GM10847 (cell line): Measurements from ENCODE around the gene TMPRSS4.

Experiments used
- POLR2A ChIP-seq: IDR thresholded peaks from 2 replicates; pipeline ENCODE4 v1.6.1; 2011; ENCODE audit not compliant: insufficient read length; ENCODE audit errors: extremely low read depth

The TMPRSS4 gene

DNA sequence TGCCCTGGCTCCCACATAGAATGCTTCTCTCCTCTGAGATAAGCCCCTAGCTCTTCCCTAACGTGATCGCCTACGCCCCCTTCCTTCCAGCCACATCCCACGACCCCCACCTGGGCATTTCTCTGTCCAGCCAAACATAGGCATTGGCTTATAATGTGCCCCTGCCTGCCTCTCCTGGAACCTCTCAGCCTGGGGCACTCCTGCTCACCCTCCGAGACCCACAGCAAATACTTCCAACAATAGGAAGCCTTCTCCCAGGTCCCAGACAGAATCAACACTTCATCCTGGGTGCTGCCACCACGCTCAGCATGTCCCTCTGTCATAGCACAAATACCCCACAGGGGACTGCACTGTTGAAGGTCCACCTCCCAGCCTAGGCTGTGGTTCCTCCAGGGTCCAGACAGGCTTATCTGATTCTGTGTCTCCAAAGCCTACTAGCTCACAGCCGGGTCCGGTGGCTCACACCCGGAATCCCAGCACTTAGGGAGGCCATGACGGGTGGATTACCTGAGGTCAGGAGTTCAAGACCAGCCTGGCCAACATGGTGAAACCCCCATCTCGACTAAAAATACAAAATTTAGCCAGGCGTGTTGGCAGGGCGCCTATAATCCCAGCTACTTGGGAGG is 24.2 kb upstream of the TMPRSS4 start:
- no peak for TF ChIP-seq POLR2A

DNA sequence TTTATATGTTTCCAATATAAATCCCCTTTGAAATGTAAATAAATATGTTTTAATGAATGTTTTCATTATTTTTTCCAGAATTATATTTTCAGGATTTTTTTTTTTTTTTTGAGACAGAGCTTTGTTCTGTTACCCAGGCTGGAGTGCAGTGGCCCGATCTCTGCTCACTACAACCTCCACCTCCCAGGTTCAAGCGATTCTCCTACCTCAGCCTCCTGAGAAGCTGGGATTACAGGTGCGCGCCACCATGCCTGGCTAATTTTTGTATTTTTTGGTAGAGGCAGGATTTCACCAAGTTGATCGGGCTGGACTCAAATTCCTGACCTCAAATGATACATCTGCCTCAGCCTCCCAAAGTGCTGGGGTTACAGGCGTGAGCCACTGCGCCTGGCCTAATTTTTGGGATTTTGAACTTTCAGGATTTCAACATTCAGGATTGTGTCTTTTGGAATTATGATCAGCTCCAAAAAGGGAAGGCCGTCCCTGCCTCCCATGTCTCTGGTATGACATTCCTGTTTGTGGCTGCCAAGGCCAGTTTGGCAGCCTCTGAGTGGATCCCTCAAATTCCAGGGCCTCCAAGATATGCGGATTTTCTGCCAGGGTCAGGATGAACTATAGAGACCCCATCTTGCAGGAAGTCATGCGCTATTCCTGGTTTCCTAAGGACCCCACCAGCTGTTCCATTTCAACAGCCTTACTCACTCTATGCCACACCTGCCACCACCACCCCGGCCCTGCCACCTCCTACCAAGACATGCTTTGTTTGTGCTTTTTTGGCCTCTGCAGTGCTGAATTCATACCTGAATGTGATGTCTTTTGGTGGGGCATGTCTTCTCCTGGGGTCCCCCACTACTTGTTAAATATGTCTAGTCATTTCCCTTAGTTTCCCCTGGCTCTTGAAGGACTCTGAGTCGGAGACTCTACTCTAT is 21.9 kb upstream of the TMPRSS4 start:
- TF ChIP-seq POLR2A: no peak

DNA sequence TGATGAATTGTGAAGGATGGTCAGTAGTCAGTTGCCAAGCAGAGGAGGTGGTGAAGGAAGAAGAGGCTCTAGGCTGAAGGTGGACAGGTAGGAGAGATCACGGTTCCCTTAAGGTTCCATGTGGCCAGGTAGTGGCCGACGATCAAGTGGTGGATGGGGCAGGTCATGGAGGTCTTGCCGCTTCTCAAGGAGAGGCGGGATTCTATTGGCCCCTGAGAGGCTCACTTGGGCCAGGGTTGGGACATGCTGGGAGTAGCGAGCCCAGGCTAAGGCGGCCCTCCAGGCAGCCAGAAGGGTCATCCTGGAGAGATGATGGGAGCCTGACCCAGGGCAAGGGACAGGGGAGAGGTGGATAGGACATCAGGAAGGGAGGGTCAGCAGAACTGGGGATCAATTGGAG is 20.9 kb upstream of the TMPRSS4 start:
- no peak for TF ChIP-seq POLR2A

DNA sequence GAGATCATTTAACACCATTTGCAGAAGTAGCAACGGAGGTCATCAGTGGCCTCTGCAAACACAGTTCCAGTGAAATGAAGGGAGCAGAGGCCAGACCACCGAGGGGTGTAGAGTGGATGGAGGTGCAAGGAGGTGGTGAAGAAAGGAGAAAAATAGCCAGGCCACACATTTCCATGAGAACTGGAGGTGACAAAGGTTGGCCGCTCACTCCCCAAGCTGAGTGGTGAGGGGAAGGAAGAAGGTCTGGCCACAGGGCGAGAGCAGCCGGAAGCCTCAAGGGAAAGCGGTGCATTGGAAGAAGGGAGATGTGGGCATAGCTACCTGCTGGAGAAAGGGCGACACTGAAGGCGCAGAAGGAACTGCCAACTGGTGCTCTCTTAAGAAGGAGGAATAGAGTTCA is 20.1 kb upstream of the TMPRSS4 start:
- TF ChIP-seq POLR2A: no peak

DNA sequence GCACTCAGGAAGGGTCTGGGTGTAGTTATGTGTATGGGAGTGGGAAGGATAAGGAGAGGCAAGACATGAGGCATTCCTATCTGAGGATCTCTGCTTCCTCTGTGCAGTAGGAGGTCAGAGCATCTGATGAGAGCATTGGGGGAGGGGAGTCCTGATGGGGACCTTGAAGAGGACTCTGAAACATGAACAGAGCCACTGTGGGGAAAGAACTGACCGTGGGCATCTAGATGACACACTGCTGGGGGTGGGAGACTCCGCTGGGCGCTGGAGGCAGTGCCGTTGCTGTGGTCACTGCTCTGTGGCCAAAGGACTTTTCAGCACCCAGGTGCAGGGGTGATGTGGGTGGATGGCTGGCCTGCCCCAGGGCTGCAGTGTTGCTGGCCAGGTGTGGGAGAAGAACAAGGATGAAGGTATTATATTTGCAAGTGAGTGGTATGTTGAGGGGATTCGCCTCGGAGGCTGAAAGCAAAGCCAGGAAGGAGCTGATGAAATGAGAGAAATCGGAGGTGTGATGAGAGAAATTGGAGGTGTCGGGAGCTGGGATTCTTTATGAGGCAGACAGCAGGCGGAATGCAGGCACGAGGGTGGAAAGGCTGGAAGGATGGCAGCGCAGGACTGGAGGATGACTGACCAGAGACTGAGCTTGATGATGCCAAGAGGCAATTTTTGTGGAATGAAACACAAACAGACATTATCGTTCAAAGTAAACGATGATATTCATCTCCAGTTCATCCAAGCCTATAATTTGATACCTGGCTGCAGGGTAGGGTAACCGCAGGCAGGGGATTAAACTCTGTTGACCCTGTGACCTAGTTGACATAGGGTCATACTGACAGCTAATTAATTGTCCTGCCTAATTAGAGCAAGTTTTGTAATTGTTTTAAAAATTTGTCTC is 19.4 kb upstream of the TMPRSS4 start:
- TF ChIP-seq POLR2A: no peak

DNA sequence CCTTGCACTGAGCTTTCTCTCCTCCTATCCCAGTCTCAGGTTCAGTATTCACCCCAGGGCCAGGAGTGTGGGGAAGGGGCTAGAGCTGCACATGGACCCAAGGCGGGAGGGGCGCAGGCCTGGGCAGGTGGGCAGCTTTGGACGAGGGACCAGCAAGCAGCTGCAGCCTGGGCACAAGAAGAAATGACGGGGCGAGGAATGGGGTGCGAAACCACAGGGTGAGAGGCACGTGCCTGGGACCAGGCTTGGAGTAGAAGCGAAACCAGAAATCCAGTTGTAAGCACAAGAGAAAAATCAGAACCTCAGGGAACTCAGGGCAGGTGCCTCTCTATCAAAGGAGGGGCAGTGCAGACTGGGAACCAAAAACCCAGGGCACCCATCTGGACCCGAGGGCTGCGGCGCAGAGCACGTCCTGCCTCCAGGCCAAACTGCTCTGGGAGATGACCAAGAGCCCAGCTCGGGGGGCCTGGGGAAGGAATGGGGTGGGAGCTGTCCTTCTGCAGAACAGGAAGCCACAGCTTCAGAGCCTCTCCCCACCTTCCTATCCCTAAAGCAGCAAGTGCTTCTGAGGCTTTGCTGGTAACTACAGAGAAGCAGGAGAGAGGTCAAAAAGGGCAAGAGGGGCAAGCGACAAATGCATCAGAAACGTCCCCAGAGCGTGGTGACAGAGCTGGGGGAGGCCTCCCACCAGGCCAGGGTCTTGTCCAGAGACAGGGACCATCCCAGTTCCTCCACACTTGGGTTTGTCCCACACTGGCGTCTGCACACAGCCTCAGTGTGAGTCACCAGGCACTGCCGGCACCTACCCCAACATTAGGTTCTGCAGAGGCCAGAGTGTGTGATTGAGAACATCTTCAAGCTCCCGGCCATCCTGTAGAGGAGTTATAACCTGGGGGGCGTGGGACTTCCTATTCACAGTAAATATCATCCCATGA is 18.3 kb upstream of the TMPRSS4 start:
- TF ChIP-seq POLR2A: no peak

DNA sequence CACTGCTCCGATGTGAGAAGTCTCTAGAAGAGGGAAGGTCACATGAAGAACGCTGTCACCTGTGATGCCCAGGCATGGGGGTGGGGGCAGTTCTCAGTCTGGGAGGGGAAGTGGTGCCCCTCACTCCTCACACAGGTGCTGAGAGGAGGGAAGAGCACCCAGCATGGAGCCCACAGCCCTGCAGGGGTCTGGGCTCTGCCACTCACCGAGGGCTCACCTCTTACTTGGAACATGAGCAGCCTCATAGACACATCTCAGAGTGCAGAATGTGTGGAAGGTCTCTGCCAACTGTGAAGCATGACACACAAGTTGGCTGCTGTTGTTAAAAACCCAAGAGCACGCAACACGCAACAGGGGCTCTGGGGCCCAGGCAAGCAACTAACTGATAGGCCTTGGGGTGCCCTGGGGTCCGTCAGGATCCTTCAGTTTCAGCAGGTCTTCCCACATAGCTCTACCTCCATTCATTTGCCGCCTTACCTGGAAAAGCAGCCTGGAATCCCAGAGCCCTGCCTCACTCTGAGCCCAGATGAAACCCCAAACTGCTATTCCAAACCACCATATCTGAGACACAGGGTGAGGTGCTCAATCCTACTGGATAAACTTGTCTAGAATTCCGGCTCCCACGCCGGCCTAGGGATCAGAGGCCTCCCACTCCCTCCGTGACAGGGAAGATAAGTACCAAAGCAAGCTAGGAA is 17.5 kb upstream of the TMPRSS4 start:
- TF ChIP-seq POLR2A: no peak

DNA sequence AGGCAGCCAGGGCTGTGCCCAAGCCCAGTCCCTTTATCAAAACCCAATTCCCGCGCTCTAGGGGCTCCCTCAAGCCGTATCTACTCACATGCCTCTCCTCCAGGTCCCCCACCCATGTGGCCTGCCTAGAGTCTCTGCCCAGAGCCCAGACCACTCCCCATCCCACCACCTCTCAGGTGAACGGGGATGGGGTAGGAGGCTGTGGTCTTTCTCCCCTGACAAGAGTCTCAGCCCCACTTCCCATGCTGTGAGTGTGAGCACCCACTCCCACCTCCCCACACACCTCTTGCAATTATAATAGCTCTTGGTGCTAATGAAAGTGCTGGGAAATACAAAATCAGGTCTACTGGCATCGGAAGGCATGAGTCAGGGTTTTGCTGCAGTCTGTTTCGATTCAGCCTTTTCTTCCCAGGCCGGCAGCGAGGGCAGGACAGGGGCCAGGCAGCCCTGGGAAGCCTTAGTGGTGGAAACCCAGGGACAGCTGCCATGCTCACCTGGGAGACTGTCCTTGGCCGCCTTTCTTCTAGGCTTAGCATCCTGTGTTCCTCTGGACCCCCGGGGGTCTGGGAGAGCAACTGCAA is 16.7 kb upstream of the TMPRSS4 start:
- TF ChIP-seq POLR2A: no peak

DNA sequence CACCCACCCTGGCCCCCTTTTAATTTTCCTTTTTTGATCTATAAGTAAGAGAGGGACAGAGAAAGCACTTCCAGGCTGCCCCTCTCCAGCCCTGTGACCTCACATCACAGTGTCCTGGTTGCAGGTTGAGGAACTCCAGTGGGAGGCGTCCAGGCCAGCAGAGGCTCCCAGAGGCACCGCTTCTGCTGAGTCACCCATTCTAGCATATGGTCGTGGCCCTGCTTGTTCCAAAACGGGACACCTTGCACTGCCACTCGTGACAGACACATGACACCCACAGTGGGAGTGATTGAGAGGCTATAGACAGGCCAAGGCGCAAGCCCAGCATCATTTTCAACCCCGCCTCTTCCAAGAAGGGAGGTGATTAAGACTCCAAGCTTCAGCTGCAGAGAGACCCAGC is 16.0 kb upstream of the TMPRSS4 start:
- TF ChIP-seq POLR2A: no peak

DNA sequence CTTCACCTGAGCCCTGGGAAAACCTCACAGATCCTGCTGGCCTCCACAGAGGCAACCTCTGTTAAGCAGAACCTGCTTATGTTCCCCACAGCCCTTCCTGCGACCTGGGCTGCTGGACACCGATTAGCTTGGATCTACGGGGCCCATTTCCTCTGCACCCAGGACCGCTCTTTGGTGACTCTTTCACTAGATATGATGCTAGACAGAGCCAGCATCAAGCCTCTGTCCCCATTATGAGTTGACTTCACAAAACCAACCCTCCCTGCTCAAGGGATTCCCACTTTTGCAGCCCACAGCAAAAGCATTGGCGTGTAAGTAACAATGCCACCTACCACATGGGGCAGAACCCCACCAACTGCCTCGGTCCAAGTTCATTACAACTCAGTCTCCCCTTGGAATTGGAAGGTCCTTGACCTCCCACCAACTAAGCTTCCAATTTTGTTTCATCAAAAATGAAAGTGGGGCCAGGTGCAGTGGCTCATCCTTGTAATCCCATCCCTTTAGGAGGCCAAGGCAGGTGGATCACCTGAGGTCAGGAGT is 15.2 kb upstream of the TMPRSS4 start:
- TF ChIP-seq POLR2A: no peak

DNA sequence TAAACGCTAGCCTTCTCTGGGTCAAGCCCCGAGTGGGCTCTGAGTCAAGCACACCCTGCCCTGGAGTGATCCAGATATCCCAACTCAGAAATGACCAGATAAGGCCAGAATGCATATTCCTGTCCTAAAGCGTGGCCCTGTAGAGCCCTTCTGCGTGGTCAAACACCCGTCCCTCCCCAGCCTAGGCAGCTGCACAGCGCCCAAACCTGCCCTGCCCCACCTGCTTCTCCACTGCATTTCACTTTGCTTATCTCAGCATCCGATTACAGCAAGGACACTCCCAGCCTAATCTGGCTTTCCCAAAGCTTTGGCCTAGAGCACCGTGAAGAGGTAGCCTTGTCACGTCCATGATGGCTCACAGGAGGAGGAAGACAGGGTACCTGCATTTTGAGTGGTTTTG is 11.9 kb upstream of the TMPRSS4 start:
- no peak for TF ChIP-seq POLR2A

DNA sequence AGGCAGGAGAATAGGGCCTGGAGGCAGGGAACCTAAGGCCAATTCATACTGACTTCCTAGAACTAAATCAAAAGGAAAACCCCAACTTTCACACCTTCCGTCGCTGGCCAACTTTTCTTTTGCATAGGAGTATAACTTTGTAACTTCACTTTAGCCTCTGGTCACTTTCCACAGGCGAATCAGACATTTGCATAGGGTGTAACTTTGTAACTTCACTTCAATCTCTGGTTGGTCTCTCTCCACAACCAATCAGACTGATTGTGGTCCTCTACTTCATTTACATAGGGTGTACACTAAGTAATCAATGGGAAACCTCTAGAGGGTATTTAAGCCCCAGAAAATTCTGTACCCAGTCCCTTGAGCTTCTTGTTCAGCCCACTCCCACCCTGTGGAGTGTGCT is 11.5 kb upstream of the TMPRSS4 start:
- TF ChIP-seq POLR2A: no peak

DNA sequence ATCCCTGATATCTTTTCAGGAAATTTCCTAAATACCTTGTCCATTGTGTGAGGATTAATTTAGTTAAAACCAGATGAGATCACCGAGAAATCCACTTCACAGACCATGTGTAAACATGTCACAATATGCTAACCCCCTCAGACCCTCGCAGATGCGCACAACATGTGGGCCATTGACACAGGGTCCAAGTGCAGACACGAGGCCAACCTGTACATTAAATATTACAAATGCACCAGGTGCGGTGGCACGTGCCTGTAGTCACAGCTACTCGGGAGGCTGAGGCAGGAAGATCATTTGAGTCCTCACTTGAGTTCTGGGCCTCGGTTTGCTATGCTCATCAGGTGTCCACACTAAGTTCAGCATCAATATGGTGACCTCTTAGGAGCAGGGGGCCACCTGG is 9.9 kb upstream of the TMPRSS4 start:
- TF ChIP-seq POLR2A: no peak

DNA sequence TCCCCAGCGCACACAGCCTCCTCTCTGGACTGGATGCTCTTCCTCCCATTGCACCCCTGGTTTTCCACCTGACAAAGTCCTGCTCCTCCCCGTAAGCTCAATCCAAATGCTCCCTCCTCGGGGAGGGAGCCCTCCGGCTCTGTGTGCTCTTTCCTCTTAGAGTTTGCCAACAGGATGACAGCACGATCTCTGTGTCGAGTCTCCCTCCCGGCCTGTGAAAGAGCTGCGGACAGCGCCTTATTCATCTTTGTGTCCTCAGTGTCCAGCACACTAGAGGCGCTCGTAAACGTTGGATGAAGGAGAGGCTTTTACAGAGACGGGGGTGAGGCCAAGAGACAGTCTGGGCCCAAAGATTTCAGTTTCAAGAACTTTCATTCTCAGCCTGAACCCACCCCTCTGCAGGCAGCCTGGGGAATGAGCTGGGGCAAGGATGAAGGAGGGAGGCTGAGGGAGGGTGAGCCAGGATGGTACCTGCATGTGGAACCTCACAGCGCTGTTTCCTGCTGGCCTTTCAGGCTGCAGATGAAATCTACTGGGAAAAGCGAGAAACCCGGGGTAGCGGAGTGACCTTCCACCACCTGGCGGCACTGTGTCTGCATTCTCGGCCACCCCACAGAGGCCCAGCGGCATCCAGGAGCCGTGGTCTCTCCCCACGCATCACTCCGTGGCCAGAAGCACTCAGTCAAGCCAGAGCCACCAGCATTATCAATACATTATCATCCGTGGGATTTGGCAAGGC is 8.5 kb upstream of the TMPRSS4 start:
- TF ChIP-seq POLR2A: no peak
